ENCODE measurements around the gene CHTF18. TPM values are rescaled to one million over a fixed set of nuclear protein-coding genes. Genes with fewer than 3 reads are reported as not detected.

The CHTF18 gene
- total RNA-seq, 2 experiments from 2014 or later, result 30.7 to 31.1 TPM

- Histone ChIP-seq H3K4me1 (ENCODE audit: insufficient read depth, low read length) (no peaks in the 10 kb centered on the region), H3K4me3 (ENCODE audit: low read length) (no peak overlapping the region), H3K27ac (ENCODE audit: low read depth in 1 of 2, low read length in 2 of 2) (no peak overlapping the region), H3K36me3 (ENCODE audit: insufficient read depth, low read length) (no peaks in the 10 kb centered on the region), H3K27me3 (ENCODE audit: control insufficient read depth in 1 of 2, insufficient read depth in 2 of 2, low read length in 2 of 2) (peaks cover 0 to 2% of the 10 kb centered on the region in 2 experiments), H3K9me3 (ENCODE audit: control insufficient read depth in 1 of 2, insufficient read depth in 1 of 2, low read length in 2 of 2) (peaks cover 0 to 6% of the 10 kb centered on the region in 2 experiments)
- ATAC-seq (ENCODE audit: poor library complexity), result no peak
- POLR2A ChIA-PET, result no interaction called here
- DNase-seq, result no peak
- intact Hi-C loops (cut with DNase I, micrococcal nuclease), result no loop called here
- H3K27ac Mint-ChIP-seq, result no peak overlapping the region
- no peak overlapping the region for H3K4me3 Mint-ChIP-seq
- no peaks in the 10 kb centered on the region for H3K36me3 Mint-ChIP-seq (ENCODE audit: low read depth)
- H3K27me3 Mint-ChIP-seq, result no peaks in the 10 kb centered on the region
- TF ChIP-seq CTCF (IDR thresholded peaks at IDR 0.05), result no peak
- no peaks in the 10 kb centered on the region for H3K9me3 Mint-ChIP-seq
- H3K4me1 Mint-ChIP-seq (ENCODE audit: low read depth), result no peaks in the 10 kb centered on the region
- CTCF ChIA-PET, result no interaction called here
These were observed 56.4 kb downstream of the CHTF18 start for GRCh38 chr16:844638-845350.

DNA sequence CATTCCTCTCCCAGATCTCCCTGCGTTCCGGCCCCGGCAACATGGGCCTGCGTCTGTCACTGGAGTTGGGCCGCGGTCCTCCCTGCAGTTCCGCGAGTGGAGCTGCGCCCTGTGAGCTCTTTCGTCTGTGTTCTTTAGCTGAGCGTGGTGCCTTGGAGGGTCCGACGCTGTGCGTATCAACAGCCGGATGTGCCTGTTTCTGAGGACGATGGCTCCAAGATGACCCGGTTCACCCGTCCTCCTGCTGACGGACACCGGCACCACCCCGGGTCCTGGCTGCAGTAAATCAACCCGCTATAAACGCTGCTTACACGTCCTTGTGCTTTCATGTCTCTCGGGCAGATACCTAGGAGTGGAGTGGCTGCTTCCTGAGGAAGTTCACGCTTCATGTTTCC is 56.9 kb downstream of the CHTF18 start:
- Histone ChIP-seq H3K36me3 (ENCODE audit: insufficient read depth, low read length) (no peaks in the 10 kb centered on the region), H3K27ac (ENCODE audit: low read depth in 1 of 2, low read length in 2 of 2) (no peak overlapping the region), H3K4me1 (ENCODE audit: insufficient read depth, low read length) (no peaks in the 10 kb centered on the region), H3K9me3 (ENCODE audit: control insufficient read depth in 1 of 2, insufficient read depth in 1 of 2, low read length in 2 of 2) (peaks cover 0 to 6% of the 10 kb centered on the region in 2 experiments), H3K27me3 (ENCODE audit: control insufficient read depth in 1 of 2, insufficient read depth in 2 of 2, low read length in 2 of 2) (no peaks in the 10 kb centered on the region), H3K4me3 (ENCODE audit: low read length) (no peak overlapping the region)
- Mint-ChIP-seq H3K4me3 (no peak overlapping the region), H3K27ac (no peak overlapping the region), H3K4me1 (ENCODE audit: low read depth) (no peaks in the 10 kb centered on the region), H3K27me3 (no peaks in the 10 kb centered on the region), H3K36me3 (ENCODE audit: low read depth) (no peaks in the 10 kb centered on the region), H3K9me3 (no peaks in the 10 kb centered on the region)
- no peak for TF ChIP-seq CTCF (IDR thresholded peaks at IDR 0.05)
- ATAC-seq (ENCODE audit: poor library complexity) (no peak), DNase-seq (no peak)
- intact Hi-C loops (cut with DNase I, micrococcal nuclease), result no loop called here
- ChIA-PET CTCF (no interaction called here), POLR2A (no interaction called here)

- H3K27me3 ChIP-seq (ENCODE audit: control insufficient read depth in 1 of 2, insufficient read depth in 2 of 2, low read length in 2 of 2), result no peaks in the 10 kb centered on the region
- DNase-seq, result no peak
- CTCF ChIA-PET, result no interaction called here
- Mint-ChIP-seq H3K36me3 (ENCODE audit: low read depth) (no peaks in the 10 kb centered on the region), H3K27me3 (no peaks in the 10 kb centered on the region), H3K4me1 (ENCODE audit: low read depth) (no peaks in the 10 kb centered on the region), H3K27ac (no peak overlapping the region), H3K4me3 (no peak overlapping the region), H3K9me3 (no peaks in the 10 kb centered on the region)
- POLR2A ChIA-PET, result no interaction called here
- no peak overlapping the region for H3K27ac ChIP-seq (ENCODE audit: low read depth in 1 of 2, low read length in 2 of 2)
- no peak overlapping the region for H3K4me3 ChIP-seq (ENCODE audit: low read length)
- no peaks in the 10 kb centered on the region for H3K4me1 ChIP-seq (ENCODE audit: insufficient read depth, low read length)
- H3K36me3 ChIP-seq (ENCODE audit: insufficient read depth, low read length), result no peaks in the 10 kb centered on the region
- no peak for ATAC-seq (ENCODE audit: poor library complexity)
- H3K9me3 ChIP-seq (ENCODE audit: control insufficient read depth in 1 of 2, insufficient read depth in 1 of 2, low read length in 2 of 2), result peaks cover 0 to 24% of the 10 kb centered on the region in 2 experiments
- no peak for TF ChIP-seq CTCF (IDR thresholded peaks at IDR 0.05)
- intact Hi-C loops (cut with DNase I, micrococcal nuclease), result no loop called here
These were observed 58.7 kb downstream of the CHTF18 start for GRCh38 chr16:847151-847550.

Small RNAs within 50 kb of the gene (microRNA-seq; reads per million reads assigned to microRNA genes)
- gene MIR662 (ENCODE audit: borderline microRNAs expressed, borderline replicate concordance), result not detected

Other genes with a start within 250 kb of the CHTF18 start
- gene PRR35, start 228.2 kb upstream of the CHTF18 start, total RNA-seq, result not detected
- gene NHLRC4, start 221.6 kb upstream of the CHTF18 start, total RNA-seq, result under 1 TPM; 0.45 to 0.55 TPM
- 10 to 100 TPM; 22.8 to 27.0 TPM for gene PIGQ, start 218.7 kb upstream of the CHTF18 start, total RNA-seq
- 1 to 10 TPM; 8.9 to 9.5 TPM for gene RAB40C, start 198.6 kb upstream of the CHTF18 start, total RNA-seq
- gene WFIKKN1, start 157.6 kb upstream of the CHTF18 start, total RNA-seq, result under 1 TPM; 0.64 to 0.99 TPM
- 10 to 100 TPM; 39.5 to 39.6 TPM for gene METTL26, start 152.3 kb upstream of the CHTF18 start, total RNA-seq
- 10 to 100 TPM; 11.4 to 14.6 TPM for gene MCRIP2, start 146.8 kb upstream of the CHTF18 start, total RNA-seq
- gene WDR90, start 139.3 kb upstream of the CHTF18 start, total RNA-seq, result 10 to 100 TPM in 1 of 2 experiments, 1 to 10 TPM in 1; 8.1 to 10.3 TPM
- gene RHOT2, start 120.5 kb upstream of the CHTF18 start, total RNA-seq, result 100 to 1,000 TPM; 202 to 209 TPM
- gene RHBDL1, start 112.9 kb upstream of the CHTF18 start, total RNA-seq, result 1 to 10 TPM; 6.6 to 6.9 TPM
- gene STUB1, start 108.2 kb upstream of the CHTF18 start, total RNA-seq, result 10 to 100 TPM; 46.9 to 53.9 TPM
- gene JMJD8, start 104.3 kb upstream of the CHTF18 start, total RNA-seq, result 10 to 100 TPM; 22.0 to 23.6 TPM
- gene WDR24, start 98.2 kb upstream of the CHTF18 start, total RNA-seq, result 10 to 100 TPM; 12.1 to 12.6 TPM
- gene FBXL16, start 82.8 kb upstream of the CHTF18 start, total RNA-seq, result 10 to 100 TPM; 11.0 to 11.7 TPM
- 1 to 10 TPM; 2.6 to 3.2 TPM for gene METRN, start 73.5 kb upstream of the CHTF18 start, total RNA-seq
- 1 to 10 TPM; 8.1 TPM for gene ANTKMT, start 67.5 kb upstream of the CHTF18 start, total RNA-seq
- gene CCDC78, start 62.2 kb upstream of the CHTF18 start, total RNA-seq, result 1 to 10 TPM; 1.2 to 2.7 TPM
- 1 to 10 TPM; 7.1 to 9.2 TPM for gene HAGHL, start 61.5 kb upstream of the CHTF18 start, total RNA-seq
- 10 to 100 TPM; 33.3 to 38.2 TPM for gene CIAO3, start 47.6 kb upstream of the CHTF18 start, total RNA-seq
- gene MSLN, start 27.9 kb upstream of the CHTF18 start, total RNA-seq, result not detected
- gene RPUSD1, start 239 bp upstream of the CHTF18 start, total RNA-seq, result 10 to 100 TPM; 12.8 to 15.0 TPM
- gene GNG13, start 12.1 kb downstream of the CHTF18 start, total RNA-seq, result not detected
- 10 to 100 TPM; 26.8 to 27.6 TPM for gene LMF1, start 182.4 kb downstream of the CHTF18 start, total RNA-seq
- gene SOX8, start 193.2 kb downstream of the CHTF18 start, total RNA-seq, result 1 to 10 TPM; 1.4 to 2.3 TPM

Measured in CD4-positive, alpha-beta T cell (primary cell).